ENCODE results near the gene LAMP5.

The LAMP5 gene

GRCh38 chr20:9500121-9500520 is 14.3 kb upstream of the LAMP5 start:
- DNase-seq = no peak

- DNase-seq = no peak
These were observed 12.9 kb upstream of the LAMP5 start for GRCh38 chr20:9501473-9501872.

GRCh38 chr20:9503526-9504245 is 10.7 kb upstream of the LAMP5 start:
- DNase-seq = peak; percentile 73

GRCh38 chr20:9506280-9506821 is 8.0 kb upstream of the LAMP5 start:
- no peak for DNase-seq

GRCh38 chr20:9506964-9507369 is 7.4 kb upstream of the LAMP5 start:
- DNase-seq = no peak

GRCh38 chr20:9507544-9508239 is 6.7 kb upstream of the LAMP5 start:
- DNase-seq = no peak

- no peak for DNase-seq
These were observed 6.1 kb upstream of the LAMP5 start for GRCh38 chr20:9508240-9508661.

- DNase-seq = no peak
These were observed 5.7 kb upstream of the LAMP5 start for GRCh38 chr20:9508696-9509178.

GRCh38 chr20:9509246-9509645 is 5.1 kb upstream of the LAMP5 start:
- DNase-seq = no peak

- DNase-seq = no peak
These were observed 3.5 kb upstream of the LAMP5 start for GRCh38 chr20:9510911-9511310.

GRCh38 chr20:9514072-9514460 is 324 bp upstream of the LAMP5 start:
- DNase-seq = no peak

- DNase-seq = no peak
These were observed 810 bp downstream of the LAMP5 start for GRCh38 chr20:9515214-9515585.

- no peak for DNase-seq
These were observed 1.4 kb downstream of the LAMP5 start for GRCh38 chr20:9515741-9516233.

GRCh38 chr20:9516234-9516871 is 2.0 kb downstream of the LAMP5 start:
- DNase-seq = peak; percentile 34

GRCh38 chr20:9517297-9518162 is 3.1 kb downstream of the LAMP5 start:
- DNase-seq = no peak

GRCh38 chr20:9518576-9519175 is 4.3 kb downstream of the LAMP5 start:
- DNase-seq = no peak

- DNase-seq = no peak
These were observed 5.7 kb downstream of the LAMP5 start for GRCh38 chr20:9520086-9520485.

- DNase-seq = no peak
These were observed 9.2 kb downstream of the LAMP5 start for GRCh38 chr20:9523636-9524035.

GRCh38 chr20:9531581-9531980 is 17.2 kb downstream of the LAMP5 start:
- DNase-seq = no peak

- DNase-seq = no peak
These were observed 17.9 kb downstream of the LAMP5 start for GRCh38 chr20:9532069-9532838.

- DNase-seq = no peak
These were observed 19.6 kb downstream of the LAMP5 start for GRCh38 chr20:9534025-9534424.
